Activated CD8-positive, alpha-beta memory T cell treated with anti-CD3 and anti-CD28 coated beads, Interleukin-2, amount 50 U/mL, for 1 hour (primary cell): ENCODE results near the gene DRD2.

Source experiments
- DNase-seq: peaks from one replicate; pipeline ENCODE4 v3.0.0-alpha.2; 2020; ENCODE audit errors: extremely low read depth

The DRD2 gene

DNA sequence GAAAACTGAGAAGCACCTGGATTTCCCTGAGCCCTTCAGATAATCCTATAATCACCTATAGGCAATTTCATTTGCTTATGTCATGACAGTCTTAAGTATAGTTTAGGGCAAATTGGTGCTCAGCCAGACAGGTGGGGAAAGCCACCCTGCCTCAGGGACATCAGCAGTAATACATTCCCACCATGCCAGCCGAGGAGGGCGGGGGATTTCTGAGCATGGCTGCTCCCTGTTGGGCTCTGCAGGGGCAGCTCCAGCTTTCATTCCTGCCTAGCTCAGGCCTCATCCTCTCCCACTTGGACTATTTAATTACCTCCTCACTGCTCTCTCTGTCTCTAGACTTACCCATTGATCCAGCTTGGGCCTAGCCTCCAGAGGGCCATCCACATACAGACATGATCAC is 9.0 kb upstream of the DRD2 start:
- DNase-seq: no peak

DNA sequence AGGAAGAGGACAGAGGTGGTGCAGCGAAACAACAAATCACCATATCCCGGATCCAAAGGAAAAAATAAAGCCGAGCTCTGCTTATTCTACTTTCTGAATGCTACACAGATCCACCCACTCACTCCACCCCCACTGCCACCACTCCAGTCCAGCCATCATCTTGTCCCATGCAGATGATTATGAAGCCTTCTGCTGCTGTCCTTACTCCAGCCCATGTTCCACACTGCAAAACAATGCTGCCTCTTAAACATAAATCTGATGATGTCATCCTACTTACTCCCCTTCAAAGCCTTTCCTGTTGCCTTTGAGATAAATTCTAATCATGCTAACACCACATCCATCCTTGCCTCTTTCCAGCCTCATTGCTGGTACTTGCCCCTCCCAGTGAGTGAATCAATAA is 6.5 kb upstream of the DRD2 start:
- DNase-seq: no peak

DNA sequence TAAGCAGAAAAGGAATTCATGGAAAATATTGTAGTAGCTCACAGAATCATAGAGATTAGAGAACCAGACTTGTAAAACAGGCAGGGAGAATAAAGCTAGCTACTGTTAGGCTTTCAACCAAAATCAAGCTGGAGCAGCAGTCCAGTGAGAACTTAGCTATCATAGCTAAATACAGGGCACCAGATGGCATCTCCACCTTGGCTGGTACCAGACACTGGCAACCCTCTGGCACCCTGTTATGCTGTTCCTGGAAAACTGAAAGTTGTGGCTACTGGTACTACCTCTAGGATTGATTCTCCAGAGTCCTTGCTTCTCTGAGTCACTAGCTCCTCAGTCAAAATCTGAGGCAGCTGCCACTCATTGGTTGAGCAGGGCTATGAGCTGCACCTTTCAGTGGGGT is 6.0 kb upstream of the DRD2 start:
- no peak for DNase-seq

DNA sequence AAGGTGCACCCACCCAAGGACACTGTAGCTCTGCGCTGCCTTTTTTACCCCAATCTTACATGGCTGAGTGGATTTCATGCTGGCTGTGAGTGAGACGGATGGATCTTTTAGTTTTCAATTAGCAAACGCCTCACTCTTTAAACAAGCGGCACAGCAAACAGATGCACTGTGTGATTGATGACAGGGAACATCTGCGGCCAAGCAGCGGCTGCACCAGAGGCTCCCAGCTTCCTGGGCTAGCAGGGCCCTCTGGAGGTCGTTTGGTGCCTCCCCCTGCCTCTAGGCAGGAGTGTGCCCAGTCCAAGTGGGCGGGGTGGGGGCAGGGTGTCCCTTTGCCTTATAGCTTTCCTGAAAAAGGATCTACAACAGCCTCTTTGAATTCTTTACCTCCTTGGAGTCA is 2.1 kb upstream of the DRD2 start:
- no peak for DNase-seq

DNA sequence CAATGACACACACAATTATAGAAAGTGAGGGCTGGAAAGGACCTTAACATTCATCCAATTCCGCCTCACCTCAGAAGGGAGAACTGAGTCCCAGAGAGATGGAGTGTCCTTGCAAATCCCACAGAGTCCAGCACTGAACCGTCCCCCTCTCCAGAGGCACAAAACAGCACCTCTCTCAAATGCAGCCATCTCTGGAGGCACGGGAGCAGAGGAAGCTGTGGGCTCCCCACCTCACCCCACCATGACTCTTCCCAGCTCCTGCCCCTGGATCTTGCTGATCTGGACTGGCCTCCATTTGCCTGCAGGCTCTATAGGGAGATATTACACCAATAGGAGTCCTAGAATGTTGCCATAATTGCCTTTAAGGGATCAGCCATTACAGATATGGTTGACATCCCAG is 1.4 kb upstream of the DRD2 start:
- no peak for DNase-seq

DNA sequence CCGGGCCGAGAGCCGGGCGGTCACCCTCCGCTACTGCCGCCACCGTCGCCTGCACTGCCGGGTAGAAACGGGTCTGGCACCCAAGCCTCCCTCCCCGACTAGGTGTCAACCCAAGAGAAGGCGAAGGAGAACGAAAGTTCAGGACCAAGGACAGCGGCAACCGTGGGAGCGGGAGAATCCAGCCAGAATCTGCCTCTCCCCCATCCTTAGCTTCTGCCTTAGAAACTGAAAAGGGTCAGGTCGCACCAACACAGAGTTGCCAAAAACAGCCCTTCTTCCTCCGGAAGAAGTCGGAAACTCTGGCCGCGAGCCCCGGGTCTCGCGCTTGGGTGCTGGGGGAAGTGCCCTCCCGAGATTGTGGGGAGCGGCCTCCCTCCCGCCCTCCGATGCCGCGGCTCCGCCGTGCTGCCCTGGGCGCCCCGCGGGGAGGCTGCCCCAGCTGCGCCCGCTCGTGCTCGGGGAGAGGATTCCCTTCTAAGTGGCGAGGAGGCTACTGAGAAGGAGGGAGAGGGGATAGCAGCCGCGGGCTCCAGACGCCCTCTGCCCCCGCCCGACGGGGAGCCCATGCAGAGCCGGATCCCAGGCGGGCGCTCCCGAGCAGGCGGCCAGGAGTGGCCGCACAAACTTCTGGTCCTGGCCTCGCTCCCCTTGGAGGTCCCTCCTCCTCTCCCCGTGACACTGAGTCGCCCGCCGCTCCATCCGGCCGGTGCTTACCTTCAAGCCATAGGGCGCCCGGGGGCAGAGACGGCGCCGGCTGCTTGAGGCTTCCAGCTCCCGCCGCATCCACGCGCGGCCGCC is 637 bp downstream of the DRD2 start:
- peak; percentile 5 for DNase-seq

DNA sequence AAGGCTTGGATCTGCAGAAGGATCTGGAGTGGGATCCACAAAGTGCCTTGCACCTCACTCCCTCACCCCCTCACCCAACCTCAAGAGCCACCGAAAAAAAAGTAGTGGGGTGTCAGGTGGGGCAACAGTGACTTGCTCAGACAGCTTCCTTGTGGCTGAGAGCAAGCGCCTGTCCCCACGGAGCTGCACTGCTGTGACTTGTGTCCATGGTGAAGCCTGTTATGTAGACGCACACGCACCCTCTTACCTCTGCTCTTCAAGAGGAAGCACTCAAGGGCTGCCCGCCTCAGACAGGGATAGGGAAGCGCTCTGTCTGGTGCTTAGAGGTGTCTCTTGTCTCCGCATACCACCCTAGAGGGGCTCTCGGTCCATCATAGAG is 1.2 kb downstream of the DRD2 start:
- DNase-seq: no peak

DNA sequence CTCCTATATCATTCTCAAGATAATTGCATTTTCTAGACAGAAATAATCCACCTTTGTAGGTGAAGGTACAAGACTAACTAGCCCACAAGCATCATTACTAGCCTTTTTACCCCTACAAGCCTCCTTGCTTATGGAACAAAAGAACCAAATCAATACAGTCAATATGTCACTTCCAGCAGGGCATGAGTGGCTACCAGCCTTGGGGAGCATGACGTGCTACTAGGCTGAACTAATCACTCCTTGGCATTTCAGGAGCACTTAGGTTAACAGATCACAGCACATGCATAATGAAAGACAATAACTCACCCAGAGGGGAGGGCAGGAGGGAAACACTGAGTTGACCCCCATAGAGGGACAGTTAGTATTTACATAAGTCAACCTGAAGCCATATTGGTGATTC is 2.7 kb downstream of the DRD2 start:
- DNase-seq: no peak

DNA sequence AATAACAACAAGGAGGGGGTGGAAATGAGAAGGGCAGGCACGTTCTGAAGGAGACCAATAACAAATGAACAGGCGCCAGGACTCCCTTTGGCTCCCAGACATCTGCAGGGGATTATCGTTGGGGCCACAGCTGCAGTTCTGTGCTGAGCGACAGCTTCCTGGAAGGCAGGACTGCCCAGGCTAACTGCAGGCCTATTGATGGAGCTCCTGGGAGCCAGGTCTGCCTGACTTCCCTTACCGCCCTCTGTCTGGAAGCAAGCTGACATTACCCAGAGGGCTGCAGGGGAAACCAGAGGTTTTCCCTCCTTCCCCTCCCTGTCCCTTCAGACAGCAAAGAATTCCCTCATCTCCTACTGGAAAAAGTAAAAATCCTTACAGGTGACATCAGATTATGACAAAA is 5.0 kb downstream of the DRD2 start:
- no peak for DNase-seq

DNA sequence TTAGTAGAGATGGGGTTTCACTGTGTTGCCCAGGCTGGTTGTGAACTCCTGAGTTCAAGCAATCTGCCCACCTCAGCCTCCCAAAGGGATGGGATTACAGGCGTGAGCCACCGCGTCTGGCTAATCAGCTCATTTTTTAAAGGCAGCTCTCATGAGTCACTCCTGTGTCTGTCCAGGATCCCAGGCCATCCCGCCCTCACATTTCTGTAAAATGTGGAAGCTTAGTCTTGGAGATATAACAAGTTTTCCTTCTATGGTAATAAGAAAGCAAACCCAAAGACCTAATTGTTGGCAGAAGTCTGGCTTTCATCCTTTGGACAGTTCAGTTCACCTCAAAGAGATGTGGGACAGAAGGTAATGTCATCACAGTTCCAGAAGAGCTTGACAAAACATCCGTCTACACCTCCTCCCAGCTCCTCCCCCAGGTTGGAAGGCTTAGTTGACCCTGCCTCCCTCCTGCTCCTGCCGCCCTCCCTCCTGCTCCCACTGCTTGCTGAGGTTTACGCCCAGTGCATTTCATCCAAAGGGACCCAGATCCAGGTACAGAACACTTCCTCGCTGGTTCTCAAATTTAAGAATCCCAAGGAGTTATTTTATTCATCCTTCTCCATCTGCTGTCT is 6.4 kb downstream of the DRD2 start:
- DNase-seq: no peak

DNA sequence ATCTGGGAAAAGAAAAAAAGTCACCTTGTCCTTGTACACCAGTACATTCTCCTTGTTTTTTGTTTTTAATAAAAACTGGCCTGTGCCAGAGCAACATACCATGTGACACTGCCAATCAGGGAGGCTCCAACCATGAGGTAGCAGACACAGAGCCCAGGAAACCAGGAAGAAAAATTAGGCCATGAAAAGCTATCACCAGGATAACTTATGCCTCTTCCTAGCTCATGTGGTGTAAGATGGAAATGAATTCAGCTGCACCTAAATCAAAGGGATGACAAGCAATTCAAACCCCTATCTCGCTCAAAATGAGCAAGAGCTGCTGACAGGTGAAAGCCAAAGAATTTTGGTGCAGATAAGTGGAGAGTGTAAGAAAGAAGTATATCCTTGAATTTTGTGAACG is 7.7 kb downstream of the DRD2 start:
- DNase-seq: no peak

DNA sequence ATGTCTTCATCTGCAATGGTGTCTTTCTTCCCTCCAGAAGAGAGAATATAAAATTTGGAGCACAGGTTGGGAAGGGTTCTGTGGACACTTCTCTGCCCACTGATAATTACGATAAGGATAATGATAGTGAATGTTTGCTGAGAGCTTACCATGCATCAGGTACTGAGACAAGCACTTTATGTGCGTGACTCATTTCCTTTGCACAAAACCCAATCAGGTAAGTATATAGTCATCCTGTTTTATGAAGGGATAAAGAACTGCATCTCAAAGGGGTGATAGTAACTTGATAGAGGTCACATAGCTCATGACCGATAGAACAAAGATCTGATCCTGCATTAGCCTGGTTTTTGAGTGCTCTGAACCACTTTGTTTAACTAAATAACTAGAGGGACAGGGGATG is 9.4 kb downstream of the DRD2 start:
- no peak for DNase-seq

DNA sequence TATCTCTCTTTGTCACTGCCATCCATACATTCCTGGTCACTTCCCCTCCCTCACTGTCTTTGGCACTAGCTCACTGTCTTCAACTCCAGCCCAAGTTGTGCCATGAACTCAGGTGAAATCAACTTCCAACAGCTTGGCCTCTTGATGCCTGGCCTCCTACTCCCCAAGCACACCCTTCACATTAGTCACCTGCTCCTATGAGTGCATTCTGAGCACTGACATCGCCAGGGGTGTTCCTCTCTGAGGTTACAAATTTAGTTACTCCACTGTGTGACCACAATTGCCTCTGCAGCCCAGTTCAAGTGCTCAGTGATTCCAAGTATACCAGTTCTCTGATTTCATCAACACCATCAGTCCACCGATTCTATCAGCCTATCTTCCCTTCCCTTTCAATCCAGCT is 10.8 kb downstream of the DRD2 start:
- no peak for DNase-seq

DNA sequence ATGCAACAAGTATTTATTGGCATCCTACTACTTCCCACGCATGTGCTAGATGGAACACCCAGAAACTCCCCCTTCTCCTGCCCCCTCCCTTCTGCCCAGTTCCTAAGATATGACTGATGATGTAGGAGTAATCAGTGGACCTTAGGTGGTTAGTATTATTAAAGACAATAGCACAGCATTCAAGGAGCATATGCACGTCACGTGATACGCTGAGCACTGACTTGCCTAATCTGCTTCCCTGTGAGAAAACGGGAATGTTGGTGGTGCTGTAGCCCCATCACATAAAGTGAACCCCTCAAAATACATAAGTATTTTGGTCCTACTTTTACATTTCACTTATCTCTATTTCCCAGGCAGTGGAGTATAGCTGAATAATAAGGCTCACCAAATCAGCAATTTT is 12.4 kb downstream of the DRD2 start:
- no peak for DNase-seq

DNA sequence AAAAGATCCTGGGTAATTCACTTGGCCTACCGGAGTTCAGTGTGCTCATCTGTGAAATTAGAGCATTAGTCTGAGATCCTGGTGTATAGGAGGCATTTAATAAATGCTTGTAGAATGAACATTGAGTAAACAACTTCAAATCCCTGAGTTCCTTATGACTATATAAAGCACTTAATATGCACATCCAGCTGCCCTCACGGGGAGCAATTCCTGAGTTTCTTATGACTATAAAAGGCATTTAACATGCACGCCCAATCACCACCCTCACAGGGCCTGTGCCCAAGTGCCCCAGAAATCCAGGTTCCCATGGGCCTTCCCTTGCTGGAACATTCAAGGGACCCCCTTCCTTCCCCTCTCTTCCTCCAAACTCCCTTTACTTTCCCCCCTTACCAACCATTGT is 13.6 kb downstream of the DRD2 start:
- no peak for DNase-seq

DNA sequence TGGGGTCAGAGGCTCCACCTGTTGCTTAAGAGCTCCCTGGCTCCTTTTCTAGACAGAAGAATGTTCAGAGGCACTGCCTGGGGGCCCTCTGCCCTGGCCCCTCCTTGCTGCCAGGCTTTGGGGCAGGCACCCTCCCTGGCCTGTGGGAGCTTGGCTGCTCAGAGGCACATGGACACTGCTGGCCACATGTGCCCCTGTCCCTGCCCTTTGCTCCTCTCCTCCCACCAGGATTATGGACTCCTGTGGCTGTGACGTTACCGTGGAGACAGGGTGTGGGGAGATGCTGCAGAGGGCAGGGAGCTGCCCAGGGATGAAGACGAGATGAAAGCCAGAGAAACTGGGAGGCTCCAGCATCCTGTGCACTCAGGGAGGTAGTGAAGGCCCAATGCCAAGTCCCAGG is 14.7 kb downstream of the DRD2 start:
- DNase-seq: no peak

DNA sequence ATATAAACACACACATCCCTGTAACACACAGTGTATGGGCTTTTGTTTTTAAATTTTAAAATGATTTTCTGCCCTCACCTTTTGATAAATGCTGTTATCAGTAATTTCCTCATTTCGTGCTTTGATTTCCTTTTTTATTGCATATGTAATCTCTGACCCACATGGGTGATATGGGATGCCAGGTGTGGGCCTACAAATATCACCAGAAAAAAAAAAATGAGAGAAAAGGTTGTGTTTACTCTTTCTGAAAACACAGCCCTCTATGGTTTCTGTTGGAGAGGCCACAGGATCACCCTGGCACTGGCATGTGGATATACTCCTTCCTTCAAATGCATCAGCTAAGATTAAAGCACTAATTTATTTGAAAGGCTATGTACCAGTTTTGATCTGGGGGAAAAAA is 17.0 kb downstream of the DRD2 start:
- DNase-seq: no peak

DNA sequence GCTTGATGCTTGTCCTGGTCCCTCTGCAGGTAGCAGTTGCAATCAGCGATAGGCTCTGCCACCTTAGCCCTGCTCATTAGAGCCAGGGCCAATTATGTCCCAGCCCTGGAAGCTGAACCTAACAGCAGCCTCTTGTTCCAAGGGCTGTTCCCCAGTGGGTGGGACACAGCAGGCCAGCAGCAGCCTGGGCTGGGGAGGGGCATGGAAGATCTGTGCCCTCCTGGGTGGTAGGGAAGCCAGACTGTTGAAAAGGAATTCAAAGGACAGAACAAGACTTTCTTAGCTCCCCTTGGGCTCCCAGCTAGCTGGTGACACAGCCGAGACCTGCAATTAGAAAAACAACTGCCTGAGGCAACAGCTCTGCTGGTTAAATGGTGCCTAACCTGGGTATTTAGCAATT is 17.4 kb downstream of the DRD2 start:
- DNase-seq: no peak

DNA sequence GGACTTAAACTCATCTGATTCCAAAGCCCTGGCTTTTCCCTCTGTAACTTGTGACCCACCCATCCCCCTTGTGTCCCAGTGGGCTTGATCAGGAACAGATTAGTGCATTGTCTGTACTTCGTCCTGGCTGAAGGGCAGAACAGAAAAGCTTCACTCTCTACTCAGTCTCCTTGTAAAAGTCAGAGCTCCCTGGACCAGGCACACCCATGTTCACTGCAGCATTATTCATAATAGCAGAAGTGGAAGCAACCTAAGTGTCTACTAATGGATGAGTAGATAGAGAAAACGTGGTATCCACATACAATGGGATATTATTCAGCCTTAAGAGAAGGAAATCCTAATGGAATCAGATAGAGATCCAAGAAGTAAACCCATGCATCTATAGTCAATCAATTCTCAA is 20.7 kb downstream of the DRD2 start:
- DNase-seq: no peak

DNA sequence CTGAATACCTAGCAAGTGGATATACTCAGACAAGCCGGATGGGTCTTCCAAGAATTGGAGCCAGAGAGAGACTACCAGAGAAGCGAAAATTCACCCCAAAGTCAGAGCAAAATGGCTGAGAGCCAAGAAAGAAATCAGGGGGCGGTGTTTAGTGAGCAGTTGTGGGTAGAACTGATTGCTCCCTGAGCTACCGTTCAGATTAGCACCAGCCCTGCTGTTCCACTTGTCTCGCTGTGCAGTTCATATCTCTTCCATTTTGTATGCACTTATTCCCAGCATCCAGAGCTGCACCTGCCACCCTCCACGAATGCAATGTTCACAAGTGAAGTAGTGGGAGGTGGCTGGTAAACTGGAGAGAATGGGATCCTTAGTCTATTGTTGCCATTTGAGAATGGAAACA is 25.5 kb downstream of the DRD2 start:
- no peak for DNase-seq

DNA sequence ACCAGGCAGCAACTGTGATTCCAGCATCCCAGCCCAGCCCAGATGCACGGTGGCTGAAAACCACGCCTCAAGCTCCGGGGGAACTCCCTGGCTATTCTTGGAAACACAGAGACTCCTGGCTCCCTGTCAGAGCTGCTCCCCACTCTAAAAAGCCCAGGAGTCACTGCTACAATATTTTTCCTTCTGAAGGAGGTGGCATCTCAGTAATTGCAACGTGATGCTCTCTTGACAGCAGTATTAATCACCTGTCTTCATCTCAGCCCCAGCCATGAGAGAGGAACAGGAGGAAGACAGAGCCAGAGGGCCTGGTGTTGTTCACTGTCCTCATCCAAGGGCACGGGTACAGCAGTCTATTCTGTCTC is 26.9 kb downstream of the DRD2 start:
- DNase-seq: no peak

DNA sequence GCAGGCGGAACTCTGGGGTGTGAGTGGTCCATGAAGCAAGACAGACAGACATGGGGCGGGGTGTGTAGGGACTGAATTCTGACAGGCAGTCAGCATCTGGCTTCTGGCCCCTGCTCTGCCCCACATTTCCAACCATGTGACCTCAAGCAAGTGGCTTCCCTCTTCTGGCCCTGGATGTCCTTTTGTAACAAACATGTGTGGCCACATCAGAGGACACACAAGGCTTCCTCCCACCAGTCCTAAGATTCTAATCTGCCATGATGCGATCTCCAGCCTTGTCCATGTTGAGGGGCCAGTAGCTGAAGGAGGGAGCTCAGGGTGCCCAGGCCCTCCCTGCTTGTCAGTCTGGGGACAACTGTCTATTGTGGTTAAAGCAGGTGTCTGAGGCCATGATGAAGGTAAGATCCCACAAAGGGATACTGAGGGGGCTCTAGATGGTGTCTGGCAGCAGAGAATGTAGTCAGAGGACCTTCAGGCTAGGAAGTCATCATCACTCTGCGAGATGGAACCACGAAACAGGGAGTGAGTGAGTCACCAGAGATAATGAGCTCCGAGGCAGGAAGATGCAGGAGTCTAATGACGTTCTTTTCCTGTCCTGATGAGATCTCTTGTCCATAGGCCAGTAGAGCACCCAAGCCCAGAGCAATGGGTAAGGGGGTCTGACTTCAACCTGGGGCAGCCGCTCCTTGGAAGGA is 27.4 kb downstream of the DRD2 start:
- DNase-seq: no peak

DNA sequence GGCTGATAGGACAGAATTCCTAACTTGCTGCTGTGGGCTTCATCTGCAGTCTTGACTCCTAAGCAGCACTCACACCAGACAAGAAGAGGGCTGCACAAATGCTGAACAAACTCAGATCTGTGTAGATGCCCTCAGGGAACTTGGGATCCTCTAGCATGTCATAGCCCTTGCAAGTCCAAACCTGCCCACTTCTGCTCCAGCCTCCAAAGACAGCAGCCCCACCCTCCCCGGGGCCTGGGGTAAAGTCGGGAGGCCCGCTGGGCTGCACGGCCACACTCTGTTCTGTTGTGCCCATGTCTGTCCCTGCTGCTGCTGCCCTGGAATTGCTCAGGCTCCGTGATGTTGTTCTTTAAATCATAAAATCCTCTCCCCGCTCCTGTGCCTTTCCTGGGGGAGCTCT is 28.3 kb downstream of the DRD2 start:
- no peak for DNase-seq
